GM23338 (cell line): ENCODE results near the gene GAB2. TPM values are rescaled to one million over a fixed set of nuclear protein-coding genes. Genes with fewer than 3 reads are reported as not detected.
"Not testable (repeated sequence)": the region's sequence is repeated elsewhere in the genome, so short reads cannot be mapped to it uniquely, and the experiment has no call there.

Source experiments
- ATAC-seq: fragments of 200-7000 bp; cut with Tn5 transposase; 3 replicates; pipeline ENCODE4 v1.9.1; 2020
- DNase-seq: peaks from one replicate; pipeline ENCODE4 v3.0.0-alpha.2; 2015; ENCODE audit warnings: low spot score
- H2AFZ ChIP-seq: fragments of 200-600 bp; sonication (generic); 2 replicates; pipeline ENCODE4 v1.8.0; 2016; ENCODE audit warnings: antibody characterized with exemption, mild to moderate bottlenecking, moderate library complexity
- H3F3A ChIP-seq: fragments of 200-600 bp; sonication (generic); replicated peaks from 2 replicates; pipeline ENCODE4 v1.8.0; 2017; ENCODE audit warnings: antibody characterized with exemption, mixed run types, low read depth
- H3K27ac ChIP-seq: fragments of 200-600 bp; sonication (generic); 2 replicates; pipeline ENCODE4 v1.6.1; 2016; ENCODE audit warnings: low read depth
- H3K27me3 ChIP-seq: fragments of 200-600 bp; sonication (generic); 2 replicates; pipeline ENCODE4 v1.8.0; 2016; ENCODE audit warnings: mild to moderate bottlenecking, mixed run types, moderate library complexity; ENCODE audit not compliant: insufficient read depth
- H3K36me3 ChIP-seq: fragments of 200-600 bp; sonication (generic); 2 replicates; pipeline ENCODE4 v1.8.0; 2016; ENCODE audit warnings: mild to moderate bottlenecking; ENCODE audit not compliant: insufficient read depth
- H3K4me1 ChIP-seq: fragments of 200-600 bp; sonication (generic); 2 replicates; pipeline ENCODE4 v1.8.0; 2016; ENCODE audit warnings: mild to moderate bottlenecking, moderate library complexity; ENCODE audit not compliant: insufficient read depth
- H3K4me2 ChIP-seq: fragments of 200-600 bp; sonication (generic); 2 replicates; pipeline ENCODE4 v1.7.1; 2017; ENCODE audit warnings: mixed run types
- H3K4me3 ChIP-seq: fragments of 200-600 bp; sonication (generic); 2 replicates; pipeline ENCODE4 v1.6.1; 2016; ENCODE audit warnings: mixed run types
- H3K79me2 ChIP-seq: fragments of 200-600 bp; sonication (generic); replicated peaks from 2 replicates; pipeline ENCODE4 v1.8.0; 2017; ENCODE audit warnings: mild to moderate bottlenecking; ENCODE audit not compliant: insufficient read depth
- H3K9me2 ChIP-seq: fragments of 200-600 bp; sonication (generic); 2 replicates; pipeline ENCODE4 v1.8.0; 2017; ENCODE audit not compliant: insufficient read depth
- H4K20me1 ChIP-seq: fragments of 200-600 bp; sonication (generic); replicated peaks from 2 replicates; pipeline ENCODE4 v1.8.0; 2017; ENCODE audit warnings: mild to moderate bottlenecking; ENCODE audit not compliant: insufficient read depth
- H3K27ac Mint-ChIP-seq: 2 replicates; pipeline ENCODE4 v1.8.0; 2020; ENCODE audit warnings: inconsistent platforms, mild to moderate bottlenecking, moderate library complexity, mixed read lengths
- H3K27me3 Mint-ChIP-seq: 3 replicates; pipeline ENCODE4 v1.8.0; 2022; ENCODE audit warnings: low read depth, mild to moderate bottlenecking, moderate library complexity, mixed read lengths, inconsistent platforms; ENCODE audit not compliant: insufficient read depth, poor library complexity
- H3K36me3 Mint-ChIP-seq: 3 replicates; pipeline ENCODE4 v1.8.0; 2021; ENCODE audit warnings: low read depth, mild to moderate bottlenecking, inconsistent platforms, moderate library complexity, mixed read lengths
- H3K4me1 Mint-ChIP-seq: 3 replicates; pipeline ENCODE4 v1.8.0; 2020; ENCODE audit warnings: mild to moderate bottlenecking, inconsistent platforms, mixed read lengths
- H3K4me3 Mint-ChIP-seq: 3 replicates; pipeline ENCODE4 v1.8.0; 2021; ENCODE audit warnings: moderate library complexity, mild to moderate bottlenecking, inconsistent platforms, mixed read lengths
- H3K9me3 Mint-ChIP-seq: 3 replicates; pipeline ENCODE4 v1.8.0; 2020; ENCODE audit warnings: moderate library complexity, mild to moderate bottlenecking, inconsistent platforms, mixed read lengths
- EZH2phosphoT487 ChIP-seq: fragments of 200-600 bp; sonication (generic); IDR thresholded peaks from one replicate; pipeline ENCODE4 v1.8.1; 2018; ENCODE audit warnings: antibody characterized with exemption; ENCODE audit not compliant: unreplicated experiment
- JUNB ChIP-seq: IDR thresholded peaks from one replicate; pipeline ENCODE4 v1.6.1; 2016; ENCODE audit warnings: antibody characterized with exemption; ENCODE audit not compliant: unreplicated experiment
- POLR2AphosphoS5 ChIP-seq: IDR thresholded peaks from 2 replicates; pipeline ENCODE4 v1.6.1; 2016; ENCODE audit warnings: antibody characterized with exemption, low read depth
- ZNF114 ChIP-seq: fragments of 250-450 bp; sonication (Bioruptor Pico); IDR thresholded peaks from 2 replicates; pipeline ENCODE4 v1.5.0; 2020; ENCODE audit warnings: mild to moderate bottlenecking, moderate library complexity
- ZNF331 ChIP-seq: fragments of 250-450 bp; sonication (Bioruptor Pico); IDR thresholded peaks from 2 replicates; pipeline ENCODE4 v1.5.0; 2020; ENCODE audit warnings: low read depth, mild to moderate bottlenecking, moderate library complexity
- polyA plus RNA-seq: library from polyadenylated mRNA; unstranded; fragments of >200 nt; fragmentation: Nextera tagmentation; extraction: Ambion mirVana; gene quantifications from 2 replicates; pipeline ENCODE4 v1.2.1, GENCODE V29; 2016
- total RNA-seq: library from RNA; depleted of rRNA; stranded (reverse); fragments of >200 nt; shearing (Covaris generic); gene quantifications from 2 replicates; pipeline ENCODE4 v1.2.3, GENCODE V29; 2014
- TF ChIP-seq, protein P1 (sequence below), 2 experiments: fragments of 200-600 bp in 1 of 2; sonication (generic) in 1 of 2; conservative IDR thresholded peaks; 2 replicates each; pipeline versions ENCODE4 v1.5.1 to v1.6.1; 2016 to 2017; ENCODE audit warnings: antibody characterized with exemption in 2 of 2, low read depth in 2 of 2, mild to moderate bottlenecking in 2 of 2, moderate library complexity in 1 of 2

The GAB2 gene
- total and polyA plus RNA-seq, 2 experiments from 2014 or later = 2.0 to 10.8 TPM

DNA sequence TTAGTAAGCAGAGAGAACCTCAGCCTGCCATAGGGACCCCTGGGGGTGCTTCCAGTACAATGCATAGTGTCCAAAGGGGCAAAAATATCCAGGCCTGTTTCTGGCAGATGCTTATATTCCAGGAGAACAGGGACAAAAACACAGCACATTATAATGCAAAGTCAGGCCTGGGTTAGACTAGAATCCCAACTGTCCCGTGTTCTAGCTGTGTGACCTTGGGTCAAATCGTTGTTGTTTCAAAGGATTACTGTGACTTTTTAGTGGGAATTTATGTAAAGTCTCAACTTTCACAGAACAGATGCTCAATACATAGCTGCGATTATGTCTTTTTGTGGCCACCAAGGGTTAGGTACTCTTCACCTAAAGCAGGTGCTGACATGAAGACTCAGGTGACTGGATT, 142.9 kb downstream of the GAB2 start:
- H3F3A ChIP-seq = no peaks in the 10 kb centered on the region
- no peaks in the 10 kb centered on the region for H3K79me2 ChIP-seq
- no peaks in the 10 kb centered on the region for H3K36me3 ChIP-seq
- no peaks in the 10 kb centered on the region for H4K20me1 ChIP-seq
- Mint-ChIP-seq H3K27ac (no peak overlapping the region), H3K27me3 (peaks cover 2% of the 10 kb centered on the region), H3K4me3 (no peak overlapping the region), H3K4me1 (peaks cover 2% of the 10 kb centered on the region; the same call in 1 of the 3 replicates), H3K9me3 (peaks cover 31% of the 10 kb centered on the region), H3K36me3 (peaks cover 33% of the 10 kb centered on the region)
- no peak overlapping the region for H2AFZ ChIP-seq
- DNase-seq (no peak), ATAC-seq (no peak)
- H3K27me3 ChIP-seq = no peaks in the 10 kb centered on the region
- no peak overlapping the region for H3K4me3 ChIP-seq
- H3K9me2 ChIP-seq = no peaks in the 10 kb centered on the region
- TF ChIP-seq POLR2AphosphoS5 = no peak
- H3K4me2 ChIP-seq = no peak overlapping the region
- no peak overlapping the region for H3K27ac ChIP-seq
- no peaks in the 10 kb centered on the region for H3K4me1 ChIP-seq

DNA sequence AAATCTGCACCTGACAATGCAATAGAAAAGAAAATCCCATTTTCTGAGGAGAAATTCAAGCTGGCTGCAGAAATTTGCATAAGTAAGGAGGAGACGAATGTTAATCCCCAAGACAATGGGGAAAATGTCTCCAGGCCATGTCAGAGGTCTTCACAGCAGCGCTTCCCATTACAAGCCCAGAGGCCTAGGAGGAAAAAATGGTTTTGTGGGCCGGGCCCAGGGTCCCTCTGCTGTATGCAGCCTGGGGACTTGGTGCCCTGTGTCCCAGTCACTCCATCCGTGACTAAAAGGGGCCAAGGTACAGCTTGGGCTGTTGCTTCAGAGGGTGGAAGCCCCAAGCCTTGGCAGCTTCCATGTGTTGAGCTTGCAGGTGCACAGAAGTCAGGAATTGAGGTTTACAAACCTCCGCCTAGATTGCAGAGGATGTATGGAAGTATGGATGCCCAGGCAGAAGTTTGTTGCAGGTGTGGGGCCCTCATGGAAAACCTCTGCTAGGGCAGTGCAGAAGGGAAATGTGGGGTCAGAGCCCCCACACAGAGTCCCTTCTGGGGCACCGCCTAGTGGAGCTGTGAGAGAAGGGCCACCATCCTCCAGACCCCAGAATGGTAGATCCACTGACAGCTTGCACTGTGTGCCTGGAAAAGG, 144.9 kb downstream of the GAB2 start:
- H3K27me3 Mint-ChIP-seq, DNase-seq, H3K27ac Mint-ChIP-seq, H3K79me2 ChIP-seq, H3K4me3 ChIP-seq, H3K4me3 Mint-ChIP-seq, H3K27ac ChIP-seq, H3K9me2 ChIP-seq, H3K4me1 ChIP-seq, H3F3A ChIP-seq, H2AFZ ChIP-seq, ATAC-seq, H4K20me1 ChIP-seq, H3K4me2 ChIP-seq, H3K4me1 Mint-ChIP-seq, H3K27me3 ChIP-seq, H3K36me3 ChIP-seq: not testable (repeated sequence)
- H3K9me3 Mint-ChIP-seq = peaks cover 31% of the 10 kb centered on the region
- H3K36me3 Mint-ChIP-seq = peaks cover 33% of the 10 kb centered on the region

DNA sequence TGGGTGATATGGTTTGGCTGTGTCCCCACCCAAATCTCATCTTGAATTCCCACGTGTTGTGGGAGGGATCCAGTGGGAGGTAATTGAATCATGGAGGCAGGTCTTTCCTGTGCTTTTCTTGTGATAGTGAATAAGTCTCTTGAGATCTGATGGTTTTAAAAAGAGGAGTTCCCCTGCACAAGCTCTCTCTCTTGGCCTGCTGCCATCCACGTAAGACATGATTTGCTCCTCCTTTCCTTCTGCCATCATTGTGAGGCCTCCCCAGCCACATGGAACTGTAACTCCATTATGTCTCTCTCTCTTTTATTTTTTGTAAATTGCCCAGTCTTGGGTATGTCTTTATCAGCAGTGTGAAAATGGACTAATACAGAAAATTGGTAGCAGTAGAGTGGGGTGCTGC, 145.8 kb downstream of the GAB2 start:
- not testable (repeated sequence) for H3K4me1 ChIP-seq, ATAC-seq, H3K27me3 Mint-ChIP-seq, H3F3A ChIP-seq, H3K4me3 ChIP-seq, H3K36me3 ChIP-seq, H3K4me3 Mint-ChIP-seq, H3K27ac Mint-ChIP-seq, H4K20me1 ChIP-seq, H3K9me2 ChIP-seq, H3K4me1 Mint-ChIP-seq, H3K27ac ChIP-seq, H3K27me3 ChIP-seq, H3K4me2 ChIP-seq, H3K79me2 ChIP-seq, H2AFZ ChIP-seq, DNase-seq
- H3K36me3 Mint-ChIP-seq = peaks cover 33% of the 10 kb centered on the region
- H3K9me3 Mint-ChIP-seq = peaks cover 31% of the 10 kb centered on the region

DNA sequence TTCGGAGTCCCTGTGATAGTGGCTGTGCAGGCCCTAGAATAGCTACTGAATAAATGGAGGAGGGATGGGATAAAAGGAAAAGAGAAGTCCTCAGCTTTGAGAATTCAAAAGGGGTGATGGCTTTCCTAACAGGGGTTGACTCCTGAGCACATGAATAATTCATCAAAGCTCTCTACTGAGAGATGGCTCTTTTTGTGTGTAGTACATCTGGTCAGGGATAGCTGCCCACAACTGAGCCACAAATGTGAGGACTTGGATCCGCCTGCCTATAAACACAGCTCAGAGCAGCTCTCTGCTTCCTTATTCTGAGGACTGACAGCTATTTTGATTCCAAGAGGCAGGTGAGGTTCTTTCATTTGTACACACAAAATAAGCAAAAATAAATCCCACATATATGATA, 146.6 kb downstream of the GAB2 start:
- ATAC-seq = no peak
- no peaks in the 10 kb centered on the region for H4K20me1 ChIP-seq
- H3K4me3 ChIP-seq = no peak overlapping the region
- no peak overlapping the region for H3K4me2 ChIP-seq
- Mint-ChIP-seq H3K4me1 (no peaks in the 10 kb centered on the region), H3K27me3 (peaks cover 2% of the 10 kb centered on the region), H3K9me3 (peaks cover 31% of the 10 kb centered on the region), H3K36me3 (peaks cover 33% of the 10 kb centered on the region), H3K27ac (no peak overlapping the region), H3K4me3 (no peak overlapping the region)
- DNase-seq = no peak
- no peaks in the 10 kb centered on the region for H3K27me3 ChIP-seq
- H2AFZ ChIP-seq = no peak overlapping the region
- H3K9me2 ChIP-seq = no peaks in the 10 kb centered on the region
- no peaks in the 10 kb centered on the region for H3K4me1 ChIP-seq
- no peaks in the 10 kb centered on the region for H3K79me2 ChIP-seq
- TF ChIP-seq POLR2AphosphoS5 (no peak), EZH2phosphoT487 (no peak), ZNF331 (CRISPR knock-in tag) (no peak), ZNF114 (CRISPR knock-in tag) (no peak), JUNB (no peak)
- TF ChIP-seq, protein P1, sequence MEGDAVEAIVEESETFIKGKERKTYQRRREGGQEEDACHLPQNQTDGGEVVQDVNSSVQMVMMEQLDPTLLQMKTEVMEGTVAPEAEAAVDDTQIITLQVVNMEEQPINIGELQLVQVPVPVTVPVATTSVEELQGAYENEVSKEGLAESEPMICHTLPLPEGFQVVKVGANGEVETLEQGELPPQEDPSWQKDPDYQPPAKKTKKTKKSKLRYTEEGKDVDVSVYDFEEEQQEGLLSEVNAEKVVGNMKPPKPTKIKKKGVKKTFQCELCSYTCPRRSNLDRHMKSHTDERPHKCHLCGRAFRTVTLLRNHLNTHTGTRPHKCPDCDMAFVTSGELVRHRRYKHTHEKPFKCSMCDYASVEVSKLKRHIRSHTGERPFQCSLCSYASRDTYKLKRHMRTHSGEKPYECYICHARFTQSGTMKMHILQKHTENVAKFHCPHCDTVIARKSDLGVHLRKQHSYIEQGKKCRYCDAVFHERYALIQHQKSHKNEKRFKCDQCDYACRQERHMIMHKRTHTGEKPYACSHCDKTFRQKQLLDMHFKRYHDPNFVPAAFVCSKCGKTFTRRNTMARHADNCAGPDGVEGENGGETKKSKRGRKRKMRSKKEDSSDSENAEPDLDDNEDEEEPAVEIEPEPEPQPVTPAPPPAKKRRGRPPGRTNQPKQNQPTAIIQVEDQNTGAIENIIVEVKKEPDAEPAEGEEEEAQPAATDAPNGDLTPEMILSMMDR (conservative IDR thresholded peaks at IDR 0.05; ENCODE audit: low read depth in 2 of 2) = no peak
- H3K36me3 ChIP-seq = no peaks in the 10 kb centered on the region
- H3F3A ChIP-seq = no peaks in the 10 kb centered on the region
- no peak overlapping the region for H3K27ac ChIP-seq
